Activated gamma-delta T cell (primary cell): ENCODE results near the gene MAD1L1.

Experiments
- DNase-seq: peaks from one replicate; lab custom pipeline; 2025; lab: John Stamatoyannopoulos, UW

MAD1L1 gene

GRCh38 chr7:2118630-2119190 lies 114.0 kb downstream of the MAD1L1 start:
- DNase-seq: no peak

- DNase-seq: no peak
These were observed 114.7 kb downstream of the MAD1L1 start for GRCh38 chr7:2118056-2118455.

- DNase-seq: no peak
These were observed 115.1 kb downstream of the MAD1L1 start for GRCh38 chr7:2117646-2118045.

- no peak for DNase-seq
These were observed 115.7 kb downstream of the MAD1L1 start for GRCh38 chr7:2116989-2117591.

- DNase-seq: no peak
These were observed 116.3 kb downstream of the MAD1L1 start for GRCh38 chr7:2116448-2116810.

- no peak for DNase-seq
These were observed 116.8 kb downstream of the MAD1L1 start for GRCh38 chr7:2115760-2116447.

- DNase-seq: no peak
These were observed 117.6 kb downstream of the MAD1L1 start for GRCh38 chr7:2114926-2115759.

GRCh38 chr7:2114052-2114451 lies 118.7 kb downstream of the MAD1L1 start:
- DNase-seq: no peak

GRCh38 chr7:2112261-2113198 lies 120.2 kb downstream of the MAD1L1 start:
- no peak for DNase-seq

GRCh38 chr7:2111568-2111967 lies 121.2 kb downstream of the MAD1L1 start:
- no peak for DNase-seq

GRCh38 chr7:2110610-2111396 lies 121.9 kb downstream of the MAD1L1 start:
- DNase-seq: no peak

- DNase-seq: no peak
These were observed 122.7 kb downstream of the MAD1L1 start for GRCh38 chr7:2109936-2110609.

GRCh38 chr7:2109251-2109872 lies 123.4 kb downstream of the MAD1L1 start:
- no peak for DNase-seq

GRCh38 chr7:2108501-2109250 lies 124.1 kb downstream of the MAD1L1 start:
- no peak for DNase-seq

GRCh38 chr7:2108071-2108455 lies 124.7 kb downstream of the MAD1L1 start:
- DNase-seq: no peak

GRCh38 chr7:2107386-2108070 lies 125.2 kb downstream of the MAD1L1 start:
- DNase-seq: no peak

GRCh38 chr7:2106924-2107323 lies 125.8 kb downstream of the MAD1L1 start:
- no peak for DNase-seq

GRCh38 chr7:2106440-2106839 lies 126.3 kb downstream of the MAD1L1 start:
- no peak for DNase-seq
